ENCODE measurements around the gene BRD1.

GRCh38 chr22:49772692-49773091 is 55.0 kb downstream of the BRD1 start:
- TF ChIP-seq POLR2A (IDR thresholded peaks at IDR 0.05; ENCODE audit: low read depth, low read length): no peak
- no peak for TF ChIP-seq TAF1 (IDR thresholded peaks at IDR 0.05; ENCODE audit: borderline replicate concordance, low read depth, low read length)

Data from GM12892 (cell line).